HG03045 (cell line): ENCODE results near the gene ELAPOR2.
A peak's percentile ranks its signal among the peaks of the same experiment; 100 is the strongest.
"Not testable (repeated sequence)": the region's sequence is repeated elsewhere in the genome, so short reads cannot be mapped to it uniquely, and the experiment has no call there.

Experiments
- ATAC-seq: cut with Tn5 transposase; IDR thresholded peaks from one replicate; pipeline ENCODE4 v1.9.1; 2021; ENCODE audit warnings: mild to moderate bottlenecking, moderate library complexity; ENCODE audit not compliant: unreplicated experiment

Gene ELAPOR2, protein sequence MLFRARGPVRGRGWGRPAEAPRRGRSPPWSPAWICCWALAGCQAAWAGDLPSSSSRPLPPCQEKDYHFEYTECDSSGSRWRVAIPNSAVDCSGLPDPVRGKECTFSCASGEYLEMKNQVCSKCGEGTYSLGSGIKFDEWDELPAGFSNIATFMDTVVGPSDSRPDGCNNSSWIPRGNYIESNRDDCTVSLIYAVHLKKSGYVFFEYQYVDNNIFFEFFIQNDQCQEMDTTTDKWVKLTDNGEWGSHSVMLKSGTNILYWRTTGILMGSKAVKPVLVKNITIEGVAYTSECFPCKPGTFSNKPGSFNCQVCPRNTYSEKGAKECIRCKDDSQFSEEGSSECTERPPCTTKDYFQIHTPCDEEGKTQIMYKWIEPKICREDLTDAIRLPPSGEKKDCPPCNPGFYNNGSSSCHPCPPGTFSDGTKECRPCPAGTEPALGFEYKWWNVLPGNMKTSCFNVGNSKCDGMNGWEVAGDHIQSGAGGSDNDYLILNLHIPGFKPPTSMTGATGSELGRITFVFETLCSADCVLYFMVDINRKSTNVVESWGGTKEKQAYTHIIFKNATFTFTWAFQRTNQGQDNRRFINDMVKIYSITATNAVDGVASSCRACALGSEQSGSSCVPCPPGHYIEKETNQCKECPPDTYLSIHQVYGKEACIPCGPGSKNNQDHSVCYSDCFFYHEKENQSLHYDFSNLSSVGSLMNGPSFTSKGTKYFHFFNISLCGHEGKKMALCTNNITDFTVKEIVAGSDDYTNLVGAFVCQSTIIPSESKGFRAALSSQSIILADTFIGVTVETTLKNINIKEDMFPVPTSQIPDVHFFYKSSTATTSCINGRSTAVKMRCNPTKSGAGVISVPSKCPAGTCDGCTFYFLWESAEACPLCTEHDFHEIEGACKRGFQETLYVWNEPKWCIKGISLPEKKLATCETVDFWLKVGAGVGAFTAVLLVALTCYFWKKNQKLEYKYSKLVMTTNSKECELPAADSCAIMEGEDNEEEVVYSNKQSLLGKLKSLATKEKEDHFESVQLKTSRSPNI

GRCh38 chr7:87059525-87060287, at the start of gene ELAPOR2:
Gene ELAPOR2, minus strand, starts transcription at chr7:87059654. Its CDS starts 141 bp downstream, at chr7:87059513.
- peak; percentile 94 for ATAC-seq

- no peak for ATAC-seq
These were observed 48.7 kb upstream of the ELAPOR2 start for GRCh38 chr7:87107949-87108776.

DNA sequence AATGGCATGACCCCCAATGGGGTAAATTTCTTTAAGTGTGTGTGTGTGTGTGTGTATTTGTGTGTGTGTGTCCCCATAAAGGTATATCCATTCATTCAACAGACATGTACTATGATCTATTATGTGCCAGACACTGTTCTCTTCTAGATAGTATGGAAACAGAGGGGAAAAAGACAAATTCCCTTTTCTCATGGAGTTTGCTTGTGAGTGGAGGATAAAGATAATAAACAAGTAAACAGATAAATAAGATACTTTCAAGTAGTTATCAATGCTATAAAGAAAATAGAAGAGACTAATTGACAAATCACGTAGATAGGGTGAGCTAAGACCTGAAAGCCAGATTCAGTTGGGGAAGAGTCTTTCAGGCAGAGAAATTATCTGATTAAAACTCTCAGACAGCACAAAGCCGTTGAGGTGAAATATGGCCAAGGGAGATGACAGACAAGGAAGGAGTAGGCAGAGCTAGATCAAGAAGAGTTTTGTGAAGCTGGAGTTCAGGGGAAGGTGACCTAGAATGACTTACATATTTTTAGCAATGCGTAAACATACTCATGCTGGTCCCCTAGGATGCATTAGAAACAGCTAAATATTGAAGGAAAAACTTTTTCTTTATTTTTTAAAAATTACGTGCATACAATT, 47.6 kb upstream of the ELAPOR2 start:
- no peak for ATAC-seq

DNA sequence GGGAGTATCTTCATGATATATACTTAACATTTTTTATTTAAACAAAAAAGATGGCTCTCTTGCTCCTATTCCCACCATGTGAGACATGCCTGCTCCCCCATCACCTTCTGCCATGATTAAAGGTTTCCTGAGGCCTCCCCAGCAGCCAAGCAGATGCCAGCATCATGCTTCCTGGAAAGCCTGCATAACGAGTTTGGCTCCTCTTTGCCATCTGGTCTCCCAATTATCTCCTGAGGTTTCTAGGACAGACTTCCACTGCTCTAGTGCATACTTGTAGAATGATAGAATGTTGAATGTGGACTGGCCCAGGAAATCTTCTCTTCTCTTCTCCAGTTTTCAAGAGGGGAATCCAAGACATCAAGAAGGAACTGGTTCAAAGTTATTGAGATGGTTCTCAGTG, 45.9 kb upstream of the ELAPOR2 start:
- ATAC-seq, result no peak

- no peak for ATAC-seq
These were observed 40.9 kb upstream of the ELAPOR2 start for GRCh38 chr7:87100326-87100725.

- not testable (repeated sequence) for ATAC-seq
These were observed 37.9 kb upstream of the ELAPOR2 start for GRCh38 chr7:87097375-87097774.

GRCh38 chr7:87094322-87094721, 34.9 kb upstream of the ELAPOR2 start:
- no peak for ATAC-seq

GRCh38 chr7:87092568-87093091, 33.2 kb upstream of the ELAPOR2 start:
- no peak for ATAC-seq

GRCh38 chr7:87091487-87092066, 32.1 kb upstream of the ELAPOR2 start:
- no peak for ATAC-seq

- no peak for ATAC-seq
These were observed 24.5 kb upstream of the ELAPOR2 start for GRCh38 chr7:87083865-87084519.

DNA sequence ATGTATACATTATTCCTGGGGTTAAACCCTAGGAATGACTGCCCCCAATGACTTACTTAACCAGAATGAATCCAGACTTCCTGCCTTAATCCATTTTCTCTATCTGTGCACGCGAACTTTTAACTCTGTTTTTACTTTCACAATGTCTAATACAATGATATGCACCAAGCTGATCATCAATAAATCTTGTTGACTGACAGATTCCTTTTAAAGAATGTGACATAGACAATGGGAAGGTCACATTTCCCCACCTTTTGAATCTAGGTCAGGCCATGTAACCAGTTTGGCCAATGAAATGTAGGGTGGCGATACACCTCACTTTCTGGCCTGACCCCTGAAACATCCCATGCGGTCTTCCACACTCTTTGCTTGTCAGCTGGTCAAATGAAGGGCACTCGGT, 23.2 kb upstream of the ELAPOR2 start:
- ATAC-seq, result no peak

DNA sequence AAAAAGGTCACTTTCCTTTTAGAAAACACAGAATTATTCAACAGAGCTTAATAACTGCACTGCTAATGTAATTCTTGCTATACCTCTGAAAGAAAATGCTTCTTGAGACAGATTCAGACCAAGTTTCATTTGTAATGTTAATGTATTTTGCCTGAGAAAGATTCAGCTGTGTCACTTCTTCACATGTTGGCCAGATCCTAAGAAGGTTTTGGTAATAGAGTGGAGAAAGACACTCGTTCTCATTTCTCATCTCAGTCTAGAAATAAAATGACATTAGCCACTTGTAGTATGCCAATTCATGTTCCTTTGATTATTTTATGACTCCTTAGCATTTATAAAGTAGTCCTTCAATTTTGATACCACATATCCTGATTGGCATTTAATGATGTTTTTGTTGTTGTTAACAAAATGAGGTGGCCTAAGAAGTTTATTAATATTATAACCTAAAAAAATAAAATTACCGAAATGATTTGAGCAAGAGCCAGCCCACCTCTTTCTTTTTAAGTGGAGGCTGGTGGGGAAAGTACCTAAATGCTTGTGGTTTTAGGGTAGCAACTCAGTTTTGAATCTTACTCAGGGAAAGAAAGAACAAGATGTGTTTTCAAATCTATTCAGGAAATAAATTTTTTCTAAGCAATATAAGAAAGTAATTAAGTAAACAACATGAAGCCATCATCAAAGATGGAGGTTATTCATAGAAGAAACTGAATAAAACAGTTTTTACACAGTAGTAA, 16.4 kb upstream of the ELAPOR2 start:
- ATAC-seq, result no peak

DNA sequence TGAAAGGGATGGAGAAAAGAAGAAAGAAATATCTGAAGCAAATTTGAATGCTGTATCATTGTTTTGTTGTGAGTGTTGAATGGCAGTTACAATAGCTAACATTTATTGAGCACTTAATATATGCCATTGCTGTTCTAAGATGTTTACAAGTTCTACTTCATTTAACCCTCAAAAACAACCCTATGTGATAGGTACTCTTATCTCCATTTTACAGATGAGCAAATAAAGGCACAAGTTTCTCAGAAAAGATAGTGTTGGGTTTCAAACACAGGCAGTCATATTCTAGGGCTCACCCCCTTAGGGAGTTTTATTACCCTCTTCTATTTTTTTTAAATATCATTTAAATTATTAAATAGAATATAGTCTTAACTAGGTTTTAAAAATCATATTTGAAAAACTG, 8.3 kb upstream of the ELAPOR2 start:
- ATAC-seq, result no peak

- no peak for ATAC-seq
These were observed 759 bp upstream of the ELAPOR2 start for GRCh38 chr7:87060288-87060537.

DNA sequence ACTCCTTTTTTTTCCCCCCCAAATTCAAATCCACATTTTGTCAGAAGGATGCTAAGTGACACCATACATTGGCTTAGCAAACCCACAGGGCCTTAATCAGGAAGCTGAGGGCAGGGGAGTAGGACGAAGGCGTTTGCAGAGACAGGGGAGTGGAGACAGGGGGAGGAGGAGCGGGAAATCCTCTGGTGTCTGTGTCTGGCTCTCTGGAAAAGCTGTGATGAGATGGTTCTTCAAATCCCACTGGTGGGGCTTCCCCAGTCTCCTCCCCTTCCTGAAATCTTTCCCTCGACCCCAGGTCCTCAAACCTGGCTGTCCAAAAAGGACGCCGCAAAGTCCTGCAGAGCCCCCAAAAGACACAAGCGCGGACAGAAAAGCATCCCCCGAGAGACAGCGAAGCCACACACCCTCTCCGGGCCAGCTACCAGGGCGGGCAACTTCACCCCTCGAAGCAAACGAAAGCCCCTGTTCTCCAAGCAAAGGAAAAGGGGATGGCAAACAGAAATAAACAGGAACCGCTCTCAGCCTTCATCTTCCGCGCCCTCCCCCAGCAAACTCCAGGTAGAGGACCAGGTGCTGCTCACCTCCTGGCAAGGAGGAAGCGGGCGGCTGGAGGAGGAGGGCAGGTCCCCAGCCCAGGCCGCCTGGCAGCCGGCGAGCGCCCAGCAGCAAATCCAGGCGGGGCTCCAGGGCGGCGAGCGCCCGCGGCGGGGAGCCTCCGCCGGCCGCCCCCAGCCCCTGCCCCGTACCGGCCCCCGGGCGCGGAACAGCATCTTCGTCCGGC, 520 bp downstream of the ELAPOR2 start:
- peak; percentile 55 for ATAC-seq

DNA sequence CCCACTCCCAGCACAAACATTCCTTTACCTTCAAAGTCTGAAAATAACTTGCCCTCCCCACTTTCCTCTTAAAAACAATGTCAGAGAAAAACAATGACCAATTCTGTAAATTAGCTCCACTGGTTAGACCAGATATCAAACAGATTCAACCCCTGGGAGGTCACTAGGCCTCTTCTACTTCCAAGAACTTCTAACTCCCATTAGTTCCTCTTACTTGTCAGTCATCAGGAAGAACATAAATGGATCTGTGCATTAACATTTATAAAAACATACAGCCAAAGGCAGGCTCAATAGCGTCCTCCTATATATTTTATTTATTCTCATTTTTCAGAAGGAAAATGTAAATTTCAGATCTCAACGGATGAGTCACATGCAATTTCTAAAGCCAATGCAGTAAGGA, 2.2 kb downstream of the ELAPOR2 start:
- no peak for ATAC-seq

DNA sequence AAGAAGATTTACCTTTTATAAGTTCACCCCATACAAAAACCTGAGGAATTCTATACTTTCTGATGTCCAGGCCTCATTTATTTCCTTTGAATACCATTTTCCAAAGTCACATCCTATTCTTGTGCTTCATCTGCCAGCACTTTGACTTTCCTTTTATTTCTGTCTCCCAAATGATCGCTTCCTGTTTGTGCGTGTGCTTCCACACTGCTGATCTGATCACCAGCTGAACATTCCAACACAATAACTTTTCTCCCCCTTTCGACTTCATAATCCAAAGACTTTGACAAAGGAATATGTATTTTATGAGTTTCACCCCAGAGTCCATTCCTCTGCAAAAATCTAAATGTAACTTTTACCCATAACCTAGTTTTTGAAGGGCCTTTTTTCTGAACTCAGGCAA, 3.1 kb downstream of the ELAPOR2 start:
- no peak for ATAC-seq
